HG03039 (cell line): ENCODE data around the gene TRAPPC6A.

Source experiments
- ATAC-seq: cut with Tn5 transposase; IDR thresholded peaks from one replicate; pipeline ENCODE4 v1.9.1; 2021; ENCODE audit warnings: mild to moderate bottlenecking, moderate library complexity; ENCODE audit not compliant: unreplicated experiment

The TRAPPC6A gene, protein sequence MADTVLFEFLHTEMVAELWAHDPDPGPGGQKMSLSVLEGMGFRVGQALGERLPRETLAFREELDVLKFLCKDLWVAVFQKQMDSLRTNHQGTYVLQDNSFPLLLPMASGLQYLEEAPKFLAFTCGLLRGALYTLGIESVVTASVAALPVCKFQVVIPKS

DNA sequence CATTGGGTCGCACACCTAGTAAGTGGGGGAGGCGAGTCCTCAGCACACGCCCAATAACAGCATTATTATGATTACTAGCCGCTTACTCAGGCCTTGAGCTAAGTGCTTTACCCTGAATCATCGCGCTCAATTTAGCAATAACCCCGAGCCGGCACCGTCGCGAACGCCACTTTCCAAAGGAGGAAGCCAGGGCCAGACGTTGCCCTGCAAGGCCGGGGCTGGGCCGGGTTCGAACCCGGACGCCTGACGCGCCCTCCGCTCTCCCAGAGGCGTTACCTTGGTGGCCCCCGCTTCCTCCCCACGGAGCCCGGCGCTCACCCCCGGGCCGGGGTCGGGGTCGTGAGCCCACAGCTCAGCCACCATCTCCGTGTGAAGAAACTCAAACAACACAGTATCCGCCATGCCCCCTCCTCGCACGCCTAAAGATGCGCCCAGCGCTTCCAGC is at the start of gene TRAPPC6A:
TRAPPC6A (minus strand) TSS at position 421 of the 445 bp plus-strand sequence; CDS start at position 402, 19 bp downstream.
- ATAC-seq: no peak

- no peak for ATAC-seq
Observed at GRCh38 chr19:45224645-45225044, 46.6 kb upstream of the TRAPPC6A start.

DNA sequence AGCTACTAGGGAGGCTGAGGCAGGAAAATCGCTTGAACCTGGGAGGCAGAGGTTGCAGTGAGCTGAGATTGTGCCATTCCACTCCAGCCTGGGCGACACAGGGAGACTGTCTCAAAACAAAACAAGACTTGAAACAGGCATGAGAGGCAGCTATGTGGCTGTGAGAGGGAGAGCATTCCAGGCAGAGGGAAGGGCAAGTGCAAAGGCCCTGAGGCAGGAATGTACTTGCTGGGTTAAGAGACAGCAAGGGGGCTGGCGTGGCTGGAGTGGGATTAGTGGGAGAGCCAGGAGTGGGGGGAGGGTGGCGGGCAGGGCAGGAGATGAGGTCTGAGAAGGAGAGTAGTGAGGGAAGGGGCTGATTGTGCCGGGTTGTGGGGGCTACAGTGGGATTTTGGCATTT is 45.8 kb upstream of the TRAPPC6A start:
- ATAC-seq: no peak

DNA sequence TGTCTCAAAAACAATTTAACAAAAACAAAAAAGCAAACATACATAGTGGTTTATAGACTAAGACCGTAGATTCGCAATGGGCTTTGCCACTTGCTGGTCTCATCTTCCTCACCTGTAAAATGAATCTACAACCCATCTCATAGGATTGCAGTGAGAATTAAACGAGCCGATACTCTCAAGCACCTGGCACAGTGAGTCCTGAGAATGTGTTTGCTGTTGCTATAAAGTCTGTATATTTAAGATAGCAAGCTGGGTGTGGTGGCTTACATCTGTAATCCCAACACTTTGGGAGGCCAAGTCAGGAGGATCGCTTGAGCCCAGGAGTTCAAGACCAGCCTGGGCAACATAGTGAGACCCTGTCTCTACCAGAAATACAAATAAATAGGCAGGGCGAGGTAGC is 44.7 kb upstream of the TRAPPC6A start:
- ATAC-seq: no peak

- no peak for ATAC-seq
Observed at GRCh38 chr19:45218911-45219743, 41.1 kb upstream of the TRAPPC6A start.

- no peak for ATAC-seq
Observed at GRCh38 chr19:45218426-45218825, 40.4 kb upstream of the TRAPPC6A start.

- no peak for ATAC-seq
Observed at GRCh38 chr19:45217957-45218334, 39.9 kb upstream of the TRAPPC6A start.

- no peak for ATAC-seq
Observed at GRCh38 chr19:45217193-45217956, 39.3 kb upstream of the TRAPPC6A start.

GRCh38 chr19:45216667-45217066 is 38.6 kb upstream of the TRAPPC6A start:
- no peak for ATAC-seq

DNA sequence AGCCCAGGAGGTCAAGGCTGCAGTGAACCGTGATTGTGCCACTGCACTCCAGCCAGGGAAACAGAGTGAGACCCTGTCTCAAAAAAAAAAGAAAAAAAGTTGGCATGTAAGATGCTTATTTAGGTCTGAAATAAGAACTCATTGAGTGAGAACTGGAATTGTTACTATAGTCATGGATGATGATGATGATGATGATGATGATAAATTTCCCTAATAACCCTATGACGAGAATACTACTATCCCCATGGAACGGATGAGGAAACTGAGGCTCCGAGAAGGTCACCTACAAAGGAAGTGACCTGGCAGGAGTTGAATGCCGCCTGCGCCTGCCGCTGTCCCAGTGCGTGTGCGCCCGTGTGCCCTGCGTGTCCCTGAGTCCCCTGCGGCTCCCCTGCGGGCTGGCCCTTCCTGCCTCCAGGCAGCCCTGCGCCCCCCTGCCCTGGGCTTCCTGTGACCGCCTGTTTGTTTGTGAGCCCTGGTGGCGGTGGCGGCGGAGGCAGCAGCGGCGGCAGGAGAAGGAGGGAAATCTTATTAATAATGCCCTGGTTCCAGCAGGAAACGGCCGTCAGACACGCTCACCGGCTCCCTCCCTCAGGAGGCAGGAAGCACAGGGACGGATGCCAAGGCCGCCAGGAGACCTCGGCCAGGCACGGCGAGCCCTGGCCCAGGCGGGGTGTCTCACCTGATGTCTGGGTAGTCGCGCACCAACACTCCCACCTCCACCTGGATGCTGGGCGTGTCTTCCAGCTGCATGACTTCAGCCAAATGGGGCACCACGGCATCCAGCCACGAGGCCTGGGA is 37.6 kb upstream of the TRAPPC6A start:
- no peak for ATAC-seq

GRCh38 chr19:45213031-45213430 is 35.0 kb upstream of the TRAPPC6A start:
- ATAC-seq: no peak

DNA sequence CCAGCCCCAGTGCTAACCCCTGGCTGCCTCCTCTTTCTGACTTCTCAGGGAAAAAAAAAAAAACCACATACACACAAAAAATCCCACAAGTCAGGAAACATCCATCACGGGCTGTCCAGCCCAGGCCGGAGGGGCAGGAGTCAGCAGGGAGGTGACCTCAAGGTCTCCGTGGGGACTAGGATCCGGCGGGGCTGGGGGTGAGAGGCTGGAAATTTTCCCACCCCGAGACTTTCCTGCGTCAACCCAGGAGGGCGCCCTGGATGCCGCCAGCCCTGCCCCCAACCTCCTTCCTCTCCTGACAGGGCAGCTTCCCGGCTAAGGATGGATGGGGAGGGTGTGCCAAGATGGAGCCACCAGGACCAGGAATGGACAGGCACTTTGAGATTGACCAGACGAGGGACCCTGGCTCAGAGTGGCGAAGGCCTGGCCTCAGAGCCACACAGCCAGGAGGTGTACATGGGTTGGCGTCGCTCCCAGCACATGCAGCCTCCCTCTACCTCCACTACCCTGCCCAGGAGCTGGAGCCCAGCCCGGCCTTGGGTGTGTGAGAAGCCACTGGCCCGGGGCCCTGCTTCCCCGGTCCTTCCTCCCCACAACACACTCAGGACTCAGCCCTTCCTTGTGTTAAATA is 33.8 kb upstream of the TRAPPC6A start:
- ATAC-seq: no peak

- ATAC-seq: no peak
Observed at GRCh38 chr19:45206328-45206727, 28.3 kb upstream of the TRAPPC6A start.

DNA sequence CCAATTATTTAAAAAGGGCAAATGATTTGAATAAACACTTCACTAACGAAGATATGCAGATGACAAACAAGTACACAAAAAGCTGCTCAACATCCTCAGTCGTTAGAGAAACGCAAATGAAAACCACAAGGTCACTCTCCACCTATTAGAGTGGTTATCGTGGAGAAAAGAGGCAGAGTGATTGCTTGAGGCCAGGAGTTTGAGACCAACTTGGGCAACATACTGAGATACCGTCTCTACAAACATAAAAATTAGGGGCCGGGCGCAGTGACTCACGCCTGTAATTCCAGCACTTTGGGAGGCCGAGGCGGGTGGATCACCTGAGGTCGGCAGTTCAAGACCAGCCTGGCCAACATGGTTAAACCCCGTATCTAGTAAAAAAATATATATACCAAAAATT is 27.8 kb upstream of the TRAPPC6A start:
- ATAC-seq: no peak

DNA sequence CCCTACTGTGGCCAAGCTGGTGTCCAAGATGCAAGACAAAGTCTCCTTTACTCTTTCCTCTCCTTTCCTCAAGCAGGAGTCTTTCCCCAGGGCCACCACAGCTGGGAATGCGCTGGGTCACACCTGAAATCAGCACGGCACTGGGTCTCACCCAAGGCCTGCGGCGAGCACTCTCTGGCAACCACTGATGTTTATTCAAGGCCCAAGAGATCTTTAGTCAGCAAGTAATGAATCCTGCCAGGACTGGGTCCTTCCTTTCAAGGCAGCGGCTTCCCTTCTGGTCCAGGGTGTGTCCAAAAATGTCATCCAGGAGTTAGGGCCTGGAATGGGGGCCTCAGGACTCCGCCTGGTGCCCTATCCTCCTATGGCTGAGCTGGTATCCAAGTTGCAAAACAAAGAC is 24.6 kb upstream of the TRAPPC6A start:
- no peak for ATAC-seq

- ATAC-seq: no peak
Observed at GRCh38 chr19:45200568-45200967, 22.5 kb upstream of the TRAPPC6A start.

DNA sequence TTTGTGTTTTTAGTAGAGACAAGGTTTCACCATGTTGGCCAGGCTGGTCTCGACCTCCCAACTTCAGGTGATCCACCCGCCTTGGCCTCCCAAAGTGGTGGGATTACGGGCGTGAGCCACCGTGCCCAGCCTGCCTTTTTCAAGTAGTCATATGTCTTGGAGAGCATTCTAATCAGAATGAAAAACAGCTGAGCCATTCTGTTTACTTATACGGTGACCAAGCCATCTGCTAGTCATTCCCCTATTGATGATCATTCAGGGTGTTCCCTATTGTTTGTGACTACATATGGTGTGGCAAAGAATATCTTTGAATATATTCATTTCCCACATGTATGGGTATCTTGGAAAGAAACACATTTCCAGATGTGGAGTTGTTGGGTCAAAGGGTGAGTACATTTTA is 17.7 kb upstream of the TRAPPC6A start:
- no peak for ATAC-seq

DNA sequence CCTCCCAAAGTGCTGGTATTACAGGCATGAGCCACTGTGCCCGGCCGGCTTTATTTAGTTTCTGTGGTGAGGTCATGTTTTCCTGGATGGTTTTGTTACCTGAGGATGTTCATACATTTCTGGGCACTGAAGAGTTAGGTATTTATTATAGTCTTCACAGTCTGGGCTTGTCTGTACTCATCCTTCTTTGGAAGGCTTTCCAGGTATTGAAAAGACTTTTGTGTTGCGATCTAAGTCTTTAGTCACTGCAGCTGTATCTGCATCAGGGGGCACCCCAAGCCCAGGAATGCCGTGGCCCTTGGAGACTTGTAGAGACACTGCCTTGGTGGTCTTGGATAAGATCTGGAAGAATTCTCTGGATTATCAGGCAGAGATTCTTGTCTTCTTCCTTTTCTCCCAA is 13.3 kb upstream of the TRAPPC6A start:
- no peak for ATAC-seq

DNA sequence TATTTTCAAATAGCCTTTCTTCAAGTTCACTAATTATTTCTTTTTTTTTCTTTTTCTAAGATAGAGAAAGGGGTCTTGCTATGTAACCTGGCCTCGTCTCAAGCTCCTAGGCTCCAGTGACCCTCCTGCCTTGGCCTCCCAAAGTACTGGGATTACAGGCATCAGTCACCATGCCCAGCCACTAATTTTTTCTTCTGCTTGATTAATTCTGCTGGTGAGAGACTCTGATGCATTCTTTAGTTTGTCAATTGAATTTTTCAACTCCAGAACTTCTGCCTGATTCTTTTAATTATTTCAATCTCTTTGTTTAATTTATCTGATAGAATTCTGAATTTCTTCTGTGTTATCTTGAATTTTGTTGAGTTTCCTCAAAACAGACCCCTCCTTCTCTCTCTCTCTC is 11.9 kb upstream of the TRAPPC6A start:
- ATAC-seq: no peak

GRCh38 chr19:45187421-45188100 is 9.5 kb upstream of the TRAPPC6A start:
- ATAC-seq: no peak
